ENCODE results near the gene CTPS2.

The CTPS2 gene

DNA sequence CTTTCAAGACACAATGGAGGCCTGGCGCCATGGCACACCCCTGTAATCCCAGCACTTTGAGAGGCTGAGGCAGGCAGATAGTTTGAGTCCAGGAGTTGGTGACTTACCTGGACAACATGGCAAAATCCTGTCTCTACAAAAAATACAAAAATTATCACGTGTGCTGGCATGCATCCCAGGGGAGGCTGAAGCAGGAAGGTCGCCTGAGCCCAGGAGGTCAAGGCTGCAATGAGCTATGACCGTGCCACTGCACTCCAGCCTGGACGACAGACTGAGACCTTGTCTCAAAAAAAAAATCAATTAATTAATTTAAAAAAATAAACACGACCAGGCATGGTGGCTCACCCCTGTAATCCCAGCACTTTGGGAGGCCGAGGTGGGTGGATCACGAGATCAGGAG lies 2.0 kb upstream of the CTPS2 start:
- no peak for DNase-seq (ENCODE audit: low read depth, low spot score)

- peak; percentile 50 for DNase-seq (ENCODE audit: low read depth, low spot score)
Measured at GRCh38 chrX:16711893-16712547, 449 bp downstream of the CTPS2 start.

GRCh38 chrX:16711219-16711811 lies 1.2 kb downstream of the CTPS2 start:
- no peak for DNase-seq (ENCODE audit: low read depth, low spot score)

GRCh38 chrX:16708016-16708415 lies 4.5 kb downstream of the CTPS2 start:
- DNase-seq (ENCODE audit: low read depth, low spot score): peak; percentile 69

GRCh38 chrX:16705370-16705769 lies 7.1 kb downstream of the CTPS2 start:
- DNase-seq (ENCODE audit: low read depth, low spot score): no peak

- no peak for DNase-seq (ENCODE audit: low read depth, low spot score)
Measured at GRCh38 chrX:16702700-16703599, 9.5 kb downstream of the CTPS2 start.

GRCh38 chrX:16700734-16701133 lies 11.7 kb downstream of the CTPS2 start:
- peak; percentile 34 for DNase-seq (ENCODE audit: low read depth, low spot score)

- DNase-seq (ENCODE audit: low read depth, low spot score): no peak
Measured at GRCh38 chrX:16699389-16699788, 13.1 kb downstream of the CTPS2 start.

DNA sequence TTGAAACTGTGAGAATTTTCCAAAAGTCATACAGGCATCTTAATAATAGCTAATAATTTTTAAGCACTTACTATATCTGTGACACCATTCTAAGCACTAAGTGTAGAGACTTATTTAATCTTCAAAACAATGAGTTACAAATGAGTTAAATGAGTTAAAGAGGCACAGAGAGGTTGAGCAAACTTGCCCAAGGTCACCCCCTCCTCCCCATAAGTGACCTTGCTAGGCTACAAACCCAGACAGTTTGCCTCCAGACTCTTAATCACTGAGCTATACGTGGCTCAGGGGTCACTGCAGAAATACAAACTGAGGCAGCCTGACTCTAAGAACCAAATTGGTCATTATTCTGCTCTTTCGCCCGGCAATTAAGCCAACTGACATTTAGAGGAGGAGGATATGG lies 15.5 kb downstream of the CTPS2 start:
- DNase-seq (ENCODE audit: low read depth, low spot score): no peak

- DNase-seq (ENCODE audit: low read depth, low spot score): peak; percentile 78
Measured at GRCh38 chrX:16695079-16695676, 17.3 kb downstream of the CTPS2 start.

DNA sequence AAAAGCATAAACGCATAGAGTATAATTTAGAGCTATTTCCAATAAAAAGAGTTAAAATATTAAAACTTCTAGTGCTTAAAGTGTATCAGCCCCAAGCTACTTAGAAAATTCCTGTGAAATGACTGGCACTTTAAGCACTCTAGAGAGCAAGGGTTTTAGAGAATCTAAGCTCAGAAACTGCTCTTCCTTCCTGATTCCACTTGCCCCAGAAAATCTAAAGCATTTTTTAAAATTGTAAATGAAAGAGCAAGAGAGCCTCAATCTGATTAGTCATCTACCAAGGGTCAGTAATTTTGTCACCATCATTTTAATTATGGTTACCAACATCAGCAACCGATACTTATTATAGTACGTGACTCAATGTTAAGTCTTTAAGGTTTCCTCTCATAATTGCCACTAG lies 25.0 kb downstream of the CTPS2 start:
- no peak for DNase-seq (ENCODE audit: low read depth, low spot score)

DNA sequence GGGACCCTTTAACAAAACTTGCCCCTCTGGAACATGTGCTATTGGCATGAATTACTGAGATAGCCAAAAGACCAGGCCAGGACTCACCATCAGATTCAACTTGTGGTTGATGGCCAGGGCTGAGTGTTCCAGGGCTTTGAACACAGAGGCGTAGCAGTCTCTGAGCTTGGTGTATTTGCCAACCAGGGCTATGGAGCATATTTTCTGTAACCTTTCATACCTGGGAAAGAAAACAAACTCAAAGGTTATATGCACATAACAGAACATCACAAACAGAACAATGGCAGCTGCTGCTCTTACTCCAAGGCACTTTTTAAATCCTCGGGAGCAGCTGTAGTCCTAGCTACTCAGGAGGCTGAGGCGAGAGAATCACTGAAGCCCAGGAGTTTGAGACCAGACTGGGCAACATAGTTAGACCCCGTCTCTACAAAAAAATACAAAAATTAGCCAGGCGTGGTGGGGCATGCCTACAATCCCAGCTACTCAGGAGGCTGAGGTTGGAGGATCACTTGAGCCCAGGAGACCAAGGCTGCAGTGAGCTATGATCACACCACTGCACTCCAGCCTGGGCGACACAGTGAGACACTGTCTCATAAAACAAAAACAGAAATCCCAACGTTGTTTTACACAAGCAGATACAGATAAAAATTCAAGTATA lies 29.3 kb downstream of the CTPS2 start:
- no peak for DNase-seq (ENCODE audit: low read depth, low spot score)

DNA sequence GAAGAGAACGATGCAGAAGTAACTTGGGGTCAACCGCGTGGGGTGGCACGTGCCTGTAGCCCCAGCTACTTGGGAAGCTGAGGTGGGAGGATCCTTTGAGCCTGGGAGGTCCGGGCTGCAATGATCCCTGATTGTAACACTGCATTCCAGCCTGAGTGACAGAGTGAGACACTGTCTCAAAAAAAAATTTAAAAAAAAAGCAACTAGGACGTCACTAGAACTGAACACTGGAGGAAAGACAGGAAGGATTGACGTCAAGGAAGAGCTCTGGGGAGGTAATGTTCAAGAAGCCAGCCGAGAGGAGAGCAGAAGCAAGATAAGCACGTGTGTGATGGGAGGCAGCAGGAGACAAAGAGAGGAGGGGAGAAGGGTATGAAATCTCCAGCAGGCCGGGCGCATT lies 33.8 kb downstream of the CTPS2 start:
- DNase-seq (ENCODE audit: low read depth, low spot score): no peak

DNA sequence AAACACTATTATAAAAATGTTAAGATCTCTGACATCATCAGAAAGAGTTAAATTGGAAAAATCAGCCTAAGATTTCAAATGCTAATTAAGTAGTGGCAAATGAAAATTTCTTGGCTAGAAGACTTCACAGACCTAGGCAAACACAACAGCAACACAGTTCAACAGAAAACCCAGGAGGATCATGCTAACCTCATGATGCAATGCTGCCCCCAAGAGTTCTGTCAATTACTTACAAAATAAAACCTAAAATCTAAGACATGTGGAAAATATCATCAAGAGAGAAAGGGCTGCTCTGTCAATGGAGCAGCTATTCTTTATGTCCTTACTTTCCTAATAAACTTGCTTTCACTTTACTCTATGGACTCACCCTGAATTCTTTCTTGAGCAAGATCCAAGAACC lies 41.5 kb downstream of the CTPS2 start:
- DNase-seq (ENCODE audit: low read depth, low spot score): peak; percentile 68

- peak; percentile 79 for DNase-seq (ENCODE audit: low read depth, low spot score)
Measured at GRCh38 chrX:16666541-16666940, 45.9 kb downstream of the CTPS2 start.

- DNase-seq (ENCODE audit: low read depth, low spot score): peak; percentile 46
Measured at GRCh38 chrX:16665089-16665488, 47.4 kb downstream of the CTPS2 start.

DNA sequence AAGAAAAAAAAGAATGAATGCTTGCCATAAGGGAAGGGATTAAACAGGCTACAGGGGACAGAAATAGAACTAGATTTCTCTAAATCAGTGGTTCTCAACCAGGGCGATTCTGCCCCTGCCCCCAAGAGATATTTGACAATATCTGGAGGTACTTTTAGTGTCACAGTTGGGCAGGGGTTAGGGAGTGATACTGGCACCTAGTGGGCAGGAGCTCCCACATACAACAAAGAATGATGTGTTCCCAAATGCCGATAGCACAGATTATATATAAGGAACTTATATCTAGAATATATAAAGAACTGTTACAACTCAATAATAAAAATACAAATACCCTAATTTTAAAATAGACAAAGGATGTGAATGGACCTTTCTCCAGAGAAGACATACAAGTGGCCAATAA lies 47.8 kb downstream of the CTPS2 start:
- peak; percentile 14 for DNase-seq (ENCODE audit: low read depth, low spot score)

- DNase-seq (ENCODE audit: low read depth, low spot score): peak; percentile 25
Measured at GRCh38 chrX:16664074-16664473, 48.4 kb downstream of the CTPS2 start.

GRCh38 chrX:16662402-16662801 lies 50.1 kb downstream of the CTPS2 start:
- no peak for DNase-seq (ENCODE audit: low read depth, low spot score)

- DNase-seq (ENCODE audit: low read depth, low spot score): no peak
Measured at GRCh38 chrX:16661495-16661894, 51.0 kb downstream of the CTPS2 start.

DNA sequence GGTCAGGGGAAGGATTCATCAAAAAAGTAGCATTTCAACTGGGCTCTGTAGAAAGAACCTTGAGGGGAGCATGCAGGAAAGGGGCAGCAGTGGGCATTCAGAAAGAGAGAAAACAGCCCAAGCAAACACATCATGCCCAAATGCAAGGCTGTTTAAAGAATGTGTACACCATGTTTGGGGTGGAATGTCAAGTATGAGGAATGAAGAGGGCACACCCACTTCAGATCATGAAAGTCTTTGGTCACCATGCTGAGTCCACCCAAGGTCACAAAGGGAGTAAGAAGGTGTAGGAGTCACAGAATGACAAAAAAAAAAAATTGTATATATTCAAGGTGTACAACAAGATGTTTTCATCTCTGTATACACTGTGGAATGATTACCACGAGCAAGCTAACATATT lies 53.1 kb downstream of the CTPS2 start:
- DNase-seq (ENCODE audit: low read depth, low spot score): no peak

- no peak for DNase-seq (ENCODE audit: low read depth, low spot score)
Measured at GRCh38 chrX:16658284-16658683, 54.2 kb downstream of the CTPS2 start.

Measured in astrocyte of the hippocampus (primary cell).